CD4-positive, alpha-beta T cell (primary cell): Measurements from ENCODE around the gene C2orf69. TPM values are rescaled to one million over a fixed set of nuclear protein-coding genes. Genes with fewer than 3 reads are reported as not detected.

Source experiments
- ATAC-seq: fragments of 200-7000 bp; cut with Tn5 transposase; one replicate; pipeline ENCODE4 v1.10.0; 2022; ENCODE audit warnings: mild to moderate bottlenecking; ENCODE audit not compliant: poor library complexity
- CTCF ChIA-PET: fragments of 350-600 bp; sonication (Branson Sonifier 250); formaldehyde crosslinking; loops from one replicate; lab custom pipeline; 2021; ENCODE audit warnings: antibody characterized with exemption, inconsistent platforms; lab: Charles Lee
- POLR2A ChIA-PET: fragments of 350-600 bp; sonication (Branson Sonifier 250); formaldehyde crosslinking; loops from one replicate; lab custom pipeline; 2021; ENCODE audit warnings: antibody characterized with exemption, inconsistent platforms; lab: Charles Lee
- DNase-seq, 14 experiments: peaks; one replicate each; pipeline ENCODE4 v3.0.0-alpha.2; 2013 to 2020; ENCODE audit warnings: mixed read lengths in 2 of 14
- H3K27ac ChIP-seq, 2 donors: one replicate each; pipeline versions ENCODE4 v1.5.1 to v1.7.0; 2013; ENCODE audit warnings: low read length in 2 of 2, low read depth in 1 of 2, mild to moderate bottlenecking in 1 of 2
- H3K27me3 ChIP-seq, 2 experiments: 1 replicate in 1 of 2; 2 replicates in 1 of 2; pipeline versions ENCODE4 v1.6.1 to v1.7.0; 2013; ENCODE audit warnings: low read length in 2 of 2, control low read depth in 1 of 2, mild to moderate bottlenecking in 1 of 2, moderate library complexity in 1 of 2; ENCODE audit not compliant: insufficient read depth in 2 of 2, control insufficient read depth in 1 of 2
- H3K36me3 ChIP-seq: one replicate; pipeline ENCODE4 v1.6.1; 2013; ENCODE audit warnings: low read length, control low read depth; ENCODE audit not compliant: insufficient read depth
- H3K4me1 ChIP-seq: one replicate; pipeline ENCODE4 v1.6.1; 2013; ENCODE audit warnings: low read length, control low read depth; ENCODE audit not compliant: insufficient read depth
- H3K4me3 ChIP-seq: one replicate; pipeline ENCODE4 v1.5.1; 2013; ENCODE audit warnings: mild to moderate bottlenecking, low read length, moderate library complexity
- H3K9me3 ChIP-seq, 2 experiments: 1 replicate in 1 of 2; 2 replicates in 1 of 2; pipeline versions ENCODE4 v1.6.1 to v1.7.0; 2013; ENCODE audit warnings: low read length in 2 of 2, mild to moderate bottlenecking in 2 of 2, control low read depth in 1 of 2, moderate library complexity in 1 of 2; ENCODE audit not compliant: control insufficient read depth in 1 of 2, insufficient read depth in 1 of 2
- H3K27ac Mint-ChIP-seq: one replicate; pipeline ENCODE4 v1.8.0; 2020; ENCODE audit warnings: mixed read lengths
- H3K27me3 Mint-ChIP-seq: one replicate; pipeline ENCODE4 v1.8.0; 2021; ENCODE audit warnings: mixed read lengths
- H3K36me3 Mint-ChIP-seq: one replicate; pipeline ENCODE4 v1.8.0; 2021; ENCODE audit warnings: low read depth, mixed read lengths
- H3K4me1 Mint-ChIP-seq: one replicate; pipeline ENCODE4 v1.8.0; 2021; ENCODE audit warnings: low read depth, mixed read lengths
- H3K4me3 Mint-ChIP-seq: one replicate; pipeline ENCODE4 v1.8.0; 2020; ENCODE audit warnings: mild to moderate bottlenecking, mixed read lengths
- H3K9me3 Mint-ChIP-seq: one replicate; pipeline ENCODE4 v1.8.0; 2020; ENCODE audit warnings: mixed read lengths
- CTCF ChIP-seq: fragments of 200-600 bp; IDR thresholded peaks from one replicate; pipeline ENCODE4 v1.8.0; 2022; ENCODE audit warnings: antibody characterized with exemption, mild to moderate bottlenecking
- intact Hi-C, 2 experiments: fragments of 100-400 bp; cut with DNase I in 1 of 2; cut with micrococcal nuclease in 1 of 2; formaldehyde crosslinking; loops; one replicate each; pipeline versions ENCODE4 v1.15.1 to v1.9.0; 2023 to 2025; cut with DNase I, micrococcal nuclease
- total RNA-seq, 174 experiments: library from RNA in 2 of 174; stranded (reverse) in 2 of 174; gene quantifications; one replicate each; pipeline ENCODE4 v1.2.3 and lab custom pipeline; 2021 to 2026

C2orf69 gene
- total RNA-seq, 2 experiments from 2014 or later: 12.5 to 13.7 TPM

- Histone ChIP-seq H3K9me3 (peaks cover 0 to 8% of the 10 kb centered on the region in 2 experiments), H3K36me3 (no peaks in the 10 kb centered on the region), H3K4me1 (no peaks in the 10 kb centered on the region), H3K27me3 (no peaks in the 10 kb centered on the region), H3K27ac (no peak overlapping the region), H3K4me3 (no peak overlapping the region)
- Mint-ChIP-seq H3K9me3 (peaks cover 6% of the 10 kb centered on the region), H3K4me1 (no peaks in the 10 kb centered on the region), H3K27me3 (peaks cover 28% of the 10 kb centered on the region), H3K36me3 (no peaks in the 10 kb centered on the region), H3K27ac (no peak overlapping the region), H3K4me3 (no peak overlapping the region)
- ChIA-PET CTCF (interaction anchor here (0.8 kb wide), 1 partner anchor 14 kb away, joined by 3 read pairs; no protein-coding TSS in a partner anchor), POLR2A (no interaction called here)
- no peak for ATAC-seq
- no peak for DNase-seq
- intact Hi-C loops: loop anchor here (10.0 kb wide), 1 partner anchor 165 kb away; no protein-coding TSS in a partner anchor
- TF ChIP-seq CTCF: no peak
Measured at GRCh38 chr2:199869653-199870052, 41.4 kb upstream of the C2orf69 start.

GRCh38 chr2:199870581-199870980 is 40.5 kb upstream of the C2orf69 start:
- Histone ChIP-seq H3K27ac (no peak overlapping the region), H3K36me3 (no peaks in the 10 kb centered on the region), H3K4me1 (no peaks in the 10 kb centered on the region), H3K9me3 (peaks cover 0 to 8% of the 10 kb centered on the region in 2 experiments), H3K4me3 (no peak overlapping the region), H3K27me3 (no peaks in the 10 kb centered on the region)
- intact Hi-C loops: no loop called here
- ChIA-PET POLR2A (no interaction called here), CTCF (no interaction called here)
- DNase-seq (no peak), ATAC-seq (no peak)
- no peak for TF ChIP-seq CTCF
- peaks cover 11% of the 10 kb centered on the region for H3K9me3 Mint-ChIP-seq
- H3K27me3 Mint-ChIP-seq: peaks cover 35% of the 10 kb centered on the region
- H3K4me3 Mint-ChIP-seq: no peak overlapping the region
- no peak overlapping the region for H3K27ac Mint-ChIP-seq
- H3K4me1 Mint-ChIP-seq: no peaks in the 10 kb centered on the region
- no peaks in the 10 kb centered on the region for H3K36me3 Mint-ChIP-seq

GRCh38 chr2:199874209-199874608 is 36.9 kb upstream of the C2orf69 start:
- Histone ChIP-seq H3K36me3 (no peaks in the 10 kb centered on the region), H3K27ac (no peak overlapping the region), H3K4me3 (no peak overlapping the region), H3K4me1 (no peaks in the 10 kb centered on the region), H3K9me3 (peaks cover 0 to 8% of the 10 kb centered on the region in 2 experiments), H3K27me3 (no peaks in the 10 kb centered on the region)
- ATAC-seq (no peak), DNase-seq (no peak)
- no peaks in the 10 kb centered on the region for H3K36me3 Mint-ChIP-seq
- intact Hi-C loops: no loop called here
- TF ChIP-seq CTCF: no peak
- ChIA-PET POLR2A (no interaction called here), CTCF (no interaction called here)
- peaks cover 11% of the 10 kb centered on the region for H3K9me3 Mint-ChIP-seq
- H3K4me1 Mint-ChIP-seq: no peaks in the 10 kb centered on the region
- H3K27me3 Mint-ChIP-seq: peaks cover 37% of the 10 kb centered on the region
- H3K4me3 Mint-ChIP-seq: no peak overlapping the region
- H3K27ac Mint-ChIP-seq: no peak overlapping the region
